ENCODE measurements around the gene ARHGEF17. TPM values are rescaled to one million over a fixed set of nuclear protein-coding genes. Genes with fewer than 3 reads are reported as not detected.

Gene ARHGEF17
- total RNA-seq, 1 experiment from 2014 or later = 77.9 TPM

DNA sequence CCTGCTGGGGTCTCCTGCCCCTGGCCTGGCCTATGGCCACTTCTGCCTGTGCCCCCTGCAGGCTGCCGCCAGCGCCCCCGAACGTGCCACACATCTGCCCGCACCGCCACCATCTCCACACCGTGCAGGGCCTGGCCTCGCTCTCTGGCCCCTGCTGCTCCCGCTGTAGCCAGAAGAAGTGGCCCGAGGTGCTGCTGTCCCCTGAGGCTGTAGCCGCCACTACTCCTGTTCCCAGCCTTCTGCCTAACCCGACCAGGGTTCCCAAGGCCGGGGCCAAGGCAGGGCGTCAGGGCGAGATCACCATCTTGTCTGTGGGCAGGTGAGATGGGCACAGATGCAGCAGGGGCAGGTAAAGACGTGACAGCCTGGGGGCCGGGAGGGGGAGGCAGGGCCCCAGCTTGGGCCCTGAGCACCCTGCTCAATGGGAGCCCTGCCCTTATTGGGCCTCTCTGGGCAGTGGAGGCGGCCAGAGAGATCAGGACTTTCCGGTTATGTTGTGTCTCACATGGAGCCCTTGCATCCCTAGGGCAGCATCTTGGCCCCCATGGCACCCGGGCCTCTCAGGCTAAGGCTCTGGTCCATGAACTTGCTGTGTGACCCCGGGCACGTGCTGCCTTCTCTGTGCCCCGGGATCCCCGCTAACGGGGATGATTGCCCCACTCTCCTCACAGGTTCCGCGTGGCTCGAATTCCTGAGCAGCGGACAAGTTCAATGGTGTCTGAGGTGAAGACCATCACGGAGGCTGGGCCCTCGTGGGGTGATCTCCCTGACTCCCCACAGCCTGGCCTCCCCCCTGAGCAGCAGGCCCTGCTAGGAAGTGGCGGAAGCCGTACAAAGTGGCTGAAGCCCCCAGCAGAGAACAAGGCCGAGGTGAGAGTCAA, 86.6 kb downstream of the ARHGEF17 start:
- BruUV-seq (replicated peaks) = no TSS peak
- Mint-ChIP-seq H3K4me3 (ENCODE audit: unreplicated experiment) (no peak overlapping the region), H3K9me3 (ENCODE audit: unreplicated experiment) (no peaks in the 10 kb centered on the region), H3K27me3 (ENCODE audit: insufficient read depth, unreplicated experiment) (no peaks in the 10 kb centered on the region), H3K36me3 (ENCODE audit: insufficient read depth, unreplicated experiment) (peaks cover 31% of the 10 kb centered on the region), H3K27ac (ENCODE audit: unreplicated experiment) (no peak overlapping the region), H3K4me1 (ENCODE audit: low read depth, unreplicated experiment) (no peaks in the 10 kb centered on the region)
- no peaks in the 10 kb centered on the region for H3K4me1 ChIP-seq
- no peaks in the 10 kb centered on the region for H3K36me3 ChIP-seq (ENCODE audit: control insufficient read depth, insufficient read depth, low read length)
- no peaks in the 10 kb centered on the region for H3K27me3 ChIP-seq (replicated peaks; ENCODE audit: control insufficient read depth, insufficient read depth, low read length)
- no peaks in the 10 kb centered on the region for H3K9me3 ChIP-seq
- H3K4me3 ChIP-seq (ENCODE audit: low read depth, low read length) = no peak overlapping the region
- DNase-seq = no peak
- ChIA-PET POLR2A (no interaction called here), CTCF (interaction anchor here (1.7 kb wide), 1 partner anchor 12 kb away, joined by 7 read pairs; no protein-coding TSS in a partner anchor)
- intact Hi-C loops (cut with micrococcal nuclease; ENCODE audit: unreplicated experiment) = no loop called here
- TF ChIP-seq, protein P1, sequence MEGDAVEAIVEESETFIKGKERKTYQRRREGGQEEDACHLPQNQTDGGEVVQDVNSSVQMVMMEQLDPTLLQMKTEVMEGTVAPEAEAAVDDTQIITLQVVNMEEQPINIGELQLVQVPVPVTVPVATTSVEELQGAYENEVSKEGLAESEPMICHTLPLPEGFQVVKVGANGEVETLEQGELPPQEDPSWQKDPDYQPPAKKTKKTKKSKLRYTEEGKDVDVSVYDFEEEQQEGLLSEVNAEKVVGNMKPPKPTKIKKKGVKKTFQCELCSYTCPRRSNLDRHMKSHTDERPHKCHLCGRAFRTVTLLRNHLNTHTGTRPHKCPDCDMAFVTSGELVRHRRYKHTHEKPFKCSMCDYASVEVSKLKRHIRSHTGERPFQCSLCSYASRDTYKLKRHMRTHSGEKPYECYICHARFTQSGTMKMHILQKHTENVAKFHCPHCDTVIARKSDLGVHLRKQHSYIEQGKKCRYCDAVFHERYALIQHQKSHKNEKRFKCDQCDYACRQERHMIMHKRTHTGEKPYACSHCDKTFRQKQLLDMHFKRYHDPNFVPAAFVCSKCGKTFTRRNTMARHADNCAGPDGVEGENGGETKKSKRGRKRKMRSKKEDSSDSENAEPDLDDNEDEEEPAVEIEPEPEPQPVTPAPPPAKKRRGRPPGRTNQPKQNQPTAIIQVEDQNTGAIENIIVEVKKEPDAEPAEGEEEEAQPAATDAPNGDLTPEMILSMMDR (IDR thresholded peaks at IDR 0.05; ENCODE audit: insufficient read depth in 1 of 2, low read depth in 1 of 2, low read length in 1 of 2, severe bottlenecking in 1 of 2, unreplicated experiment in 1 of 2) = no peak

DNA sequence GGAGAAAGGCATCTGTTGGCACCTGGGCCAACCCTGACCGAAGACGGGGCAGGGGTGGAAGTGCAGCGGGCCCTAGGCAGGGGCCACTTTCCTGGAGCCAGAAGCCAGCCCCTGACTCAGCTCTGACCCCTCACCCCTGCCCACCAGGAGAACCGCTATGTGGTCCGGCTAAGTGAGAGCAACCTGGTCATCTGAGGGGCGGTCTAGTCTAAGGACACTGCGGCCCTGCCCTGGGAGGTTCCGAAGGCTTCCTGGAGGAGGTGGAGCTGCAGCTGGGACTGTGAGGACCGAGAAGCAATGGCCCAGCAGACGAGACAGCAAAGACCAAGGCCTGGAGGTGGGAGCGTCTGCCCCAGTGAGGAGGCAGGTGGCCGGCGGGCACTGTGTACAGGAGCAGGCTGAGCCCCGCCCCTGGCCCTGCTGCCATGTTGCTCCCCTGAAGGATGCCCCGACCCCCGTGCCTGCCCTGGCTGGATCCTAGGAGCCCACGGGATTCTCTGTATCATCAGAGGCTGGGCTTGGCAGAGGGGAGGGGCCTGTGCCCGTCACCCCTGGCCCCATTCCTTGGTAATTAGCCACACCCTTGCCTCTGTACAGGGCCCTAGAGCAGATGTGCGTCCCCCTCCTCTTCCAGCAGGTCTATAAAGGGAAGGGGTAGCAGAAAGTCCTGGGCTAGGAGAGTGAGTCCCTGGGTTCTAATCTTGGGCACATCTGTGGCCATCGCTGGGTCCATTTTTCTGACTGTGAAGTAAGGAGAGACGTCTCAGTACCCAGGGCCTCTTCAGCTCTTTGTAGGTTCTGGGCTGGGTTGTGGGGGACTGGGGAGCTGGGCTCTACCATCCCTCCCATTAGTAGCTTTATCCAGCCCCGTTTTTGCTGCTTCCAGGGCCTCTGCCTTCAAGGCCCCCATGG, 87.5 kb downstream of the ARHGEF17 start:
- Mint-ChIP-seq H3K27ac (ENCODE audit: unreplicated experiment) (no peak overlapping the region), H3K9me3 (ENCODE audit: unreplicated experiment) (no peaks in the 10 kb centered on the region), H3K27me3 (ENCODE audit: insufficient read depth, unreplicated experiment) (no peaks in the 10 kb centered on the region), H3K36me3 (ENCODE audit: insufficient read depth, unreplicated experiment) (peaks cover 32% of the 10 kb centered on the region), H3K4me1 (ENCODE audit: low read depth, unreplicated experiment) (no peaks in the 10 kb centered on the region), H3K4me3 (ENCODE audit: unreplicated experiment) (no peak overlapping the region)
- BruUV-seq (replicated peaks) = no TSS peak
- Histone ChIP-seq H3K9me3 (no peaks in the 10 kb centered on the region), H3K36me3 (ENCODE audit: control insufficient read depth, insufficient read depth, low read length) (no peaks in the 10 kb centered on the region), H3K27me3 (replicated peaks; ENCODE audit: control insufficient read depth, insufficient read depth, low read length) (no peaks in the 10 kb centered on the region), H3K4me1 (no peaks in the 10 kb centered on the region), H3K4me3 (ENCODE audit: low read depth, low read length) (no peak overlapping the region)
- ChIA-PET CTCF (interaction anchor here (1.0 to 2.1 kb wide), 3 partner anchors 35 to 88 kb away, joined by 3 to 10 read pairs (median 8); no protein-coding TSS in a partner anchor), POLR2A (no interaction called here)
- intact Hi-C loops (cut with micrococcal nuclease; ENCODE audit: unreplicated experiment) = no loop called here
- TF ChIP-seq, protein P1 (IDR thresholded peaks at IDR 0.05; ENCODE audit: insufficient read depth in 1 of 2, low read depth in 1 of 2, low read length in 1 of 2, severe bottlenecking in 1 of 2, unreplicated experiment in 1 of 2) = no peak
- DNase-seq = no peak

DNA sequence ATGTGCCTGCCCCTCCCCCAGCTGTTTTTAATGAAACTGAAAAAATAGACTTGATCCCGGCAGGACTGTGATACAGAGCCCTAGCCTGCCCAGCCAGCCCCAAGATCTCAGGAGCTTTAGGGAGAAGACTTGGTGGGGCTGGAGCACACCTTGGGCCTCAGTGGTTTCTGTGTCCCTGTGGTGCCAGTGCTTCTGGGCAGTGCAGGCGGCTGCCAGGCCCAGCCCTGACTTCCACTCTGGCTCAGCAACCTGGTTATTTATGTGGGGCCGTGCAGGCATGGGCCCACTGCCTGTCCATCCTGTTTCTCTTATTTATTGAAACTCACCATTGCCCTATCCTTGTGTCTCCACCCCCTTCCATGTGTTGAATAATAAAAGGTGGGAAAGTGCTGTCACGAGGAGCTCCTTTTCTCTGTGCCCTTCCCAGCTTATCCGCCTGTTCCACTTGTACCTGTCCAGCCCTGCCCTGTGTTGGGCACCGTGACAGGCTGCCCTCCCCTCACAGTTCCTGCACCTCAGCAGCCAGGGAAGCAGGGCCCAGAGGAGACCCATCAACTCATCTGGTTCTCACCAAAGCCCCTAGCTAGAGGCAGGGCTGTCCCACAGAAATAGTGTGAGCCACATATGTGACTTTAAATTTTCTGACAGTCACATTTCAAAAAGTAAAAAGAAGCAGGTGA, 88.3 kb downstream of the ARHGEF17 start:
- BruUV-seq (replicated peaks) = no TSS peak
- intact Hi-C loops (cut with micrococcal nuclease; ENCODE audit: unreplicated experiment) = no loop called here
- Mint-ChIP-seq H3K27ac (ENCODE audit: unreplicated experiment) (no peak overlapping the region), H3K4me1 (ENCODE audit: low read depth, unreplicated experiment) (no peaks in the 10 kb centered on the region), H3K4me3 (ENCODE audit: unreplicated experiment) (no peak overlapping the region), H3K36me3 (ENCODE audit: insufficient read depth, unreplicated experiment) (peaks cover 32% of the 10 kb centered on the region), H3K9me3 (ENCODE audit: unreplicated experiment) (no peaks in the 10 kb centered on the region), H3K27me3 (ENCODE audit: insufficient read depth, unreplicated experiment) (no peaks in the 10 kb centered on the region)
- no peaks in the 10 kb centered on the region for H3K4me1 ChIP-seq
- H3K27me3 ChIP-seq (replicated peaks; ENCODE audit: control insufficient read depth, insufficient read depth, low read length) = no peaks in the 10 kb centered on the region
- no peaks in the 10 kb centered on the region for H3K9me3 ChIP-seq
- no peak overlapping the region for H3K4me3 ChIP-seq (ENCODE audit: low read depth, low read length)
- no peak for DNase-seq
- ChIA-PET CTCF (interaction anchor here (1.0 to 2.1 kb wide), 5 partner anchors 27 to 89 kb away, joined by 3 to 10 read pairs (median 4); no protein-coding TSS in a partner anchor), POLR2A (no interaction called here)
- no peaks in the 10 kb centered on the region for H3K36me3 ChIP-seq (ENCODE audit: control insufficient read depth, insufficient read depth, low read length)
- TF ChIP-seq, protein P1 (IDR thresholded peaks at IDR 0.05; ENCODE audit: insufficient read depth in 1 of 2, low read depth in 1 of 2, low read length in 1 of 2, severe bottlenecking in 1 of 2, unreplicated experiment in 1 of 2) = no peak

All from Caco-2 (cell line).